Suprapubic skin (tissue), 4 donors: Measurements from ENCODE around the gene B3GNT8. TPM values are rescaled to one million over a fixed set of nuclear protein-coding genes. Genes with fewer than 3 reads are reported as not detected.

Experiments
- DNase-seq, 2 donors: peaks; one replicate each; pipeline ENCODE4 v3.0.0-alpha.2; 2019; ENCODE audit warnings: low spot score in 2 of 2
- H3K27ac ChIP-seq: fragments of 200-600 bp; sonication (generic); one replicate; pipeline ENCODE4 v1.5.1; 2019
- H3K27me3 ChIP-seq: fragments of 200-600 bp; sonication (generic); one replicate; pipeline ENCODE4 v1.5.1; 2019
- H3K36me3 ChIP-seq: fragments of 200-600 bp; sonication (generic); one replicate; pipeline ENCODE4 v1.5.1; 2019
- H3K4me1 ChIP-seq: fragments of 200-600 bp; sonication (generic); one replicate; pipeline ENCODE4 v1.5.1; 2019
- H3K4me3 ChIP-seq: fragments of 200-600 bp; sonication (generic); one replicate; pipeline ENCODE4 v1.5.1; 2019; ENCODE audit warnings: mild to moderate bottlenecking
- H3K9me3 ChIP-seq: fragments of 200-600 bp; sonication (generic); one replicate; pipeline ENCODE4 v1.5.1; 2019
- CTCF ChIP-seq, 2 donors: fragments of 200-600 bp in 1 of 2; fragments of 450-650 bp in 1 of 2; sonication (generic) in 1 of 2; IDR thresholded peaks; one replicate each; pipeline ENCODE4 v1.5.1; 2016 to 2019; ENCODE audit warnings: antibody characterized with exemption in 2 of 2, mild to moderate bottlenecking in 1 of 2, moderate library complexity in 1 of 2
- EP300 ChIP-seq: sonication (generic); formaldehyde crosslinking; IDR thresholded peaks from one replicate; pipeline ENCODE4 v1.6.1; 2017; ENCODE audit warnings: antibody characterized with exemption
- POLR2A ChIP-seq, 2 donors: fragments of 450-650 bp; IDR thresholded peaks; one replicate each; pipeline ENCODE4 v1.6.1; 2017; ENCODE audit warnings: antibody characterized with exemption in 2 of 2, mild to moderate bottlenecking in 2 of 2, moderate library complexity in 2 of 2
- POLR2AphosphoS5 ChIP-seq, 3 donors: sonication (generic); formaldehyde crosslinking; IDR thresholded peaks; one replicate each; pipeline ENCODE4 v1.6.1; 2017; ENCODE audit warnings: antibody characterized with exemption in 3 of 3
- WGBS: methylation state at CpG from one replicate; pipeline ENCODE4 v1.1.5; 2018; 5-methylcytosine and 5-hydroxymethylcytosine counted together
- total RNA-seq, 4 donors: library from RNA; depleted of rRNA; stranded (reverse); fragments of >200 nt; gene quantifications; one replicate each; pipeline ENCODE4 v1.1.0, GENCODE V29; 2016

The B3GNT8 gene
- total RNA-seq, 4 donors from 2014 or later: 4.7 to 9.6 (median 6.2) TPM

- 60% methylated on average over 10 of the region's 15 CpGs for WGBS
- TF ChIP-seq POLR2A (IDR thresholded peaks at IDR 0.05) (no peak), CTCF (IDR thresholded peaks at IDR 0.05) (no peak)
Observed at GRCh38 chr19:41441321-41441945, 14.3 kb upstream of the B3GNT8 start.

DNA sequence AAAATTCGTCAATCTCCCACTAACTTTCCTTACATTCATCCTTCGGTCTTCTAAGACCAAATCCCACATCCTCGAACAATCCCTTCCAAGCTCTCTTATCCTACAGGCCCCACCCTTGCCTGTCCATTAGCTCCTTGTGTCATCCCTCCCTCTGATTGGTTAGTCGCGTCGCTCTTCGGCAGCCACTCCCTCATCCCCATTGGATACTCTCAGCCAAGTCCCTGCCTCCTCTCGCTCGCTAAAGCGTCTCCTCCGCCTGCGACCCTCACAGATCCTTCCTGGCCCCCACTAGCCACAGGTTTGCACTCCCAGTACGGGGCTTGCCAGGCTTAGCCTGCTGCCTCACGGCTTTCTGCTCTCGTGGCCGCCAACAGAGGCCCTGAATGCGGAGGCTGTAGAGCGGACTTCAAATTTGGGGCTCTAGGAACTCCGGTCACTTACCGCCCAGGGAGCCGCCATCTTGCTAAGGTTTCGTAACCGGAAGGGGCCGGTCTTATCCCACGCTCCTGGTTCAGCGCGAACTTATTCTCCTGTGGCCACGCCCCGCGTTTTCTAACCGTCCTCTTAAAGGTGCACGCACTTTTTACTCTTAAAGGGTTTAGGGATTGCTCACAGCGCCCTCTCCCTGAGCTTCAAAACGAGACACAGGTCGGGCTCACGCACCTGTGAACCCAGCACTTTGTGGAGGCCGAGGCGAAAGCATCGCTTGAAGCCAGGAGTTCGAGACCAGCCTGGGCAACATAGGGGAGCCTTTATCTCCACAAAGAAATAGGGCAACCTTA, 12.5 kb upstream of the B3GNT8 start, which contains the start of gene DMAC2:
Gene DMAC2, minus strand, starts transcription at position 472 of the 782 bp plus-strand sequence. Its CDS starts 13 bp downstream, at position 459.
- WGBS: 2% methylated on average over 29 of the region's 40 CpGs

More at GRCh38 chr19:41441321-41441945, 14.3 kb upstream of the B3GNT8 start:
- Histone ChIP-seq H3K27ac (no peak overlapping the region), H3K36me3 (peaks cover under 1% of the 10 kb centered on the region), H3K4me3 (no peak overlapping the region), H3K4me1 (peaks cover 18% of the 10 kb centered on the region), H3K27me3 (peaks cover 3% of the 10 kb centered on the region), H3K9me3 (no peaks in the 10 kb centered on the region)
- DNase-seq: peak in 1 of 2 donors; percentile 41

GRCh38 chr19:41437944-41438574, 10.9 kb upstream of the B3GNT8 start:
- WGBS: 94% methylated on average over 7 of the region's 7 CpGs

More for the DNA sequence above, 12.5 kb upstream of the B3GNT8 start, which contains the start of gene DMAC2:
- H3K27ac ChIP-seq: peak within 1 kb of the TSS; percentile 95
- no peaks in the 10 kb centered on the region for H3K9me3 ChIP-seq
- peaks cover 7% of the 10 kb centered on the region for H3K36me3 ChIP-seq
- TF ChIP-seq EP300: no peak
- no peak for TF ChIP-seq POLR2A (IDR thresholded peaks at IDR 0.05)
- TF ChIP-seq CTCF (IDR thresholded peaks at IDR 0.05): peak in 1 of 2 donors; percentile 44
- peak in 2 of 3 donors; percentile 79 to 85 for TF ChIP-seq POLR2AphosphoS5 (IDR thresholded peaks at IDR 0.05)
- peak within 1 kb of the TSS; percentile 78 for H3K4me3 ChIP-seq
- H3K27me3 ChIP-seq: no peaks in the 10 kb centered on the region
- DNase-seq: peak; percentile 99
- peaks cover 18% of the 10 kb centered on the region for H3K4me1 ChIP-seq

DNA sequence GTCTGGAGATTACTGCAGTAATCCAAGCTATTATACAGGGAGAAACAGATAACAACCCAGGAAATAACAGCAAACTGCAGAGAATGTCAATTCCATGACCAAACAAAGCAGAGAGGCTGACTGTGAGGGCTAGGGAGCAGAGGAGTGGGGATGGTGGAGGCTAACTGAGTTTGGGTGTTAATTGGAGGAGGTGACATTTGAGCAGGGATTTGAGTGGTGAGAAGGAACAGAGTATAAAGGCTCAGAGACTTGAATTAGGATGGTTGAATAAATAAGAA, 9.4 kb upstream of the B3GNT8 start:
- peaks cover 28% of the 10 kb centered on the region for H3K36me3 ChIP-seq
- DNase-seq: no peak
- no peaks in the 10 kb centered on the region for H3K9me3 ChIP-seq
- H3K4me1 ChIP-seq: peaks cover 18% of the 10 kb centered on the region
- no peak for TF ChIP-seq POLR2A (IDR thresholded peaks at IDR 0.05)
- no peak for TF ChIP-seq EP300
- TF ChIP-seq POLR2AphosphoS5 (IDR thresholded peaks at IDR 0.05): no peak
- TF ChIP-seq CTCF (IDR thresholded peaks at IDR 0.05): no peak
- no peak overlapping the region for H3K4me3 ChIP-seq
- no peak overlapping the region for H3K27ac ChIP-seq
- H3K27me3 ChIP-seq: no peaks in the 10 kb centered on the region

More at GRCh38 chr19:41437944-41438574, 10.9 kb upstream of the B3GNT8 start:
- TF ChIP-seq POLR2A (IDR thresholded peaks at IDR 0.05) (no peak), EP300 (no peak), CTCF (IDR thresholded peaks at IDR 0.05) (no peak), POLR2AphosphoS5 (IDR thresholded peaks at IDR 0.05) (no peak)
- H3K4me3 ChIP-seq: no peak overlapping the region
- H3K9me3 ChIP-seq: no peaks in the 10 kb centered on the region
- H3K36me3 ChIP-seq: peaks cover 13% of the 10 kb centered on the region
- H3K27ac ChIP-seq: no peak overlapping the region
- H3K4me1 ChIP-seq: peaks cover 18% of the 10 kb centered on the region
- no peaks in the 10 kb centered on the region for H3K27me3 ChIP-seq
- DNase-seq: peak in 1 of 2 donors; percentile 53
